Erythroblast (primary cell): Measurements from ENCODE around the gene B3GNT7.

Source experiments
- GATA1 ChIP-seq: IDR thresholded peaks from 2 replicates; pipeline ENCODE4 v1.6.1; 2011; ENCODE audit warnings: low read depth, mild to moderate bottlenecking, control low read depth, low read length, moderate library complexity
- POLR2A ChIP-seq: IDR thresholded peaks from 2 replicates; pipeline ENCODE4 v1.6.1; 2011; ENCODE audit warnings: mild to moderate bottlenecking, low read length

- no peak for TF ChIP-seq POLR2A
- no peak for TF ChIP-seq GATA1
These were observed 34.4 kb downstream of the B3GNT7 start for GRCh38 chr2:231429901-231430300.
